BJ (cell line): Measurements from ENCODE around the gene SSH2. TPM values are rescaled to one million over a fixed set of nuclear protein-coding genes. Genes with fewer than 3 reads are reported as not detected.
"Not testable (repeated sequence)": the region's sequence is repeated elsewhere in the genome, so short reads cannot be mapped to it uniquely, and the experiment has no call there.

Experiments used
- CTCF ChIA-PET: fragments of 350-600 bp; formaldehyde crosslinking; extraction: SDS; loops from one replicate; lab custom pipeline; 2021; ENCODE audit warnings: antibody characterized with exemption, inconsistent platforms; lab: Yijun Ruan, JAX
- POLR2A ChIA-PET: fragments of 300-600 bp; sonication (Branson Sonifier 250); formaldehyde crosslinking; extraction: SDS; loops from one replicate; lab custom pipeline; 2021; ENCODE audit warnings: antibody characterized with exemption; lab: Charles Lee
- DNase-seq: peaks from one replicate; pipeline ENCODE4 v3.0.0-alpha.2; 2011; ENCODE audit warnings: low read depth
- H3K27me3 ChIP-seq: 2 replicates; pipeline ENCODE4 v1.6.0; 2011; ENCODE audit warnings: low read length; ENCODE audit not compliant: control insufficient read depth, insufficient read depth
- H3K36me3 ChIP-seq: 2 replicates; pipeline ENCODE4 v1.5.1; 2011; ENCODE audit warnings: low read length; ENCODE audit not compliant: control insufficient read depth, insufficient read depth
- H3K4me3 ChIP-seq: 2 replicates; pipeline ENCODE4 v1.5.1; 2011; ENCODE audit warnings: low read depth, mild to moderate bottlenecking, control low read depth, low read length
- CTCF ChIP-seq: IDR thresholded peaks from 2 replicates; pipeline ENCODE4 v1.5.1; 2011; ENCODE audit warnings: low read depth, mild to moderate bottlenecking, control low read depth, inconsistent platforms, low read length, moderate library complexity; ENCODE audit not compliant: insufficient read depth
- polyA plus RNA-seq: library from polyadenylated mRNA; depleted of rRNA; stranded (reverse); fragments of >200 nt; gene quantifications from 2 replicates; pipeline ENCODE4 v1.2.3, GENCODE V29; 2011

The SSH2 gene
- polyA plus RNA-seq, 1 experiment, result 5.7 TPM

GRCh38 chr17:29653995-29654714, 275.9 kb downstream of the SSH2 start:
- DNase-seq, result no peak
- POLR2A ChIA-PET, result no interaction called here
- CTCF ChIA-PET, result interaction anchor here (1.0 to 2.0 kb wide), 5 partner anchors 9 to 125 kb away, joined by 3 to 5 read pairs (median 4); no protein-coding TSS in a partner anchor
- H3K4me3 ChIP-seq, result no peak overlapping the region
- H3K36me3 ChIP-seq, result no peaks in the 10 kb centered on the region
- H3K27me3 ChIP-seq, result no peaks in the 10 kb centered on the region
- no peak for TF ChIP-seq CTCF

- TF ChIP-seq CTCF, result no peak
- H3K36me3 ChIP-seq, result 0 out of 2 replicates have a peak, but pooled peaks cover under 1% of the 10 kb centered on the region
- CTCF ChIA-PET, result interaction anchor here (0.6 to 2.0 kb wide), 5 partner anchors 10 to 280 kb away, joined by 3 to 5 read pairs (median 4); no protein-coding TSS in a partner anchor
- DNase-seq, result no peak
- no peak overlapping the region for H3K4me3 ChIP-seq
- no peaks in the 10 kb centered on the region for H3K27me3 ChIP-seq
- POLR2A ChIA-PET, result no interaction called here
Observed at GRCh38 chr17:29652976-29653375, 277.1 kb downstream of the SSH2 start.

- CTCF ChIA-PET, POLR2A ChIA-PET, H3K36me3 ChIP-seq, H3K27me3 ChIP-seq, H3K4me3 ChIP-seq, DNase-seq: not testable (repeated sequence)
Observed at GRCh38 chr17:29651913-29652312, 278.1 kb downstream of the SSH2 start.

- ChIA-PET POLR2A (no interaction called here), CTCF (interaction anchor here (2.7 kb wide), 1 partner anchor 129 kb away, joined by 8 read pairs; no protein-coding TSS in a partner anchor)
- Histone ChIP-seq H3K36me3 (0 out of 2 replicates have a peak, but pooled peaks cover 3% of the 10 kb centered on the region), H3K27me3 (no peaks in the 10 kb centered on the region), H3K4me3 (no peak overlapping the region)
- DNase-seq, result no peak
- TF ChIP-seq CTCF, result no peak
Observed at GRCh38 chr17:29650396-29650795, 279.6 kb downstream of the SSH2 start.

GRCh38 chr17:29649359-29649758, 280.7 kb downstream of the SSH2 start:
- Histone ChIP-seq H3K4me3 (no peak overlapping the region), H3K36me3 (0 out of 2 replicates have a peak, but pooled peaks cover 3% of the 10 kb centered on the region), H3K27me3 (no peaks in the 10 kb centered on the region)
- ChIA-PET POLR2A (no interaction called here), CTCF (interaction anchor here (2.7 kb wide), 1 partner anchor 130 kb away, joined by 8 read pairs; no protein-coding TSS in a partner anchor)
- no peak for TF ChIP-seq CTCF
- DNase-seq, result no peak
